GM19372 (cell line): ENCODE results near the gene CACNB3.
"Not testable (repeated sequence)": the region's sequence is repeated elsewhere in the genome, so short reads cannot be mapped to it uniquely, and the experiment has no call there.

ENCODE experiments used
- ATAC-seq: cut with Tn5 transposase; IDR thresholded peaks from one replicate; pipeline ENCODE4 v1.9.1; 2021; ENCODE audit warnings: mild to moderate bottlenecking, low read depth, moderate library complexity; ENCODE audit not compliant: unreplicated experiment

The CACNB3 gene

GRCh38 chr12:48816143-48816854, 2.0 kb upstream of the CACNB3 start:
- ATAC-seq: no peak

GRCh38 chr12:48818831-48819590, 715 bp downstream of the CACNB3 start:
- no peak for ATAC-seq

- no peak for ATAC-seq
Observed at GRCh38 chr12:48819986-48820725, 1.9 kb downstream of the CACNB3 start.

DNA sequence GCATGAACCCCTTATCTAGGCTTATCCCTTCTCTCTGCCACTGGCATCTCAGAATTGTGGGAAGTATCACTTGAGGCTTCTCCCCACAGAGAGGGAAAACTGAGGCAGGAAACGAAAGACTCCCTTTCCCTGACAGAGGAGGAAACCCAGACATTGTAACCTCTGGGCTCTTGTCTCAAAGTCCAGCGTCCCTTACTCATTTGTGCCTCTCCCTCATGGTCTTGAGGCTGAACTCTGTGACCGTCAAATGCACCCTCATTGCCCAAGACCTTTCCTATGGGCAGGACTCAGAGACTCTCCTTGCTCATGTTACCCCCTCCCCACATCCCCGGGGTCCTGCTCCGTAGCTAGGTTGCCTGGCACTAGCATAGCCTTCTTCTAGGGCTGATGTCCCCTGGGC, 3.8 kb downstream of the CACNB3 start:
- ATAC-seq: no peak

DNA sequence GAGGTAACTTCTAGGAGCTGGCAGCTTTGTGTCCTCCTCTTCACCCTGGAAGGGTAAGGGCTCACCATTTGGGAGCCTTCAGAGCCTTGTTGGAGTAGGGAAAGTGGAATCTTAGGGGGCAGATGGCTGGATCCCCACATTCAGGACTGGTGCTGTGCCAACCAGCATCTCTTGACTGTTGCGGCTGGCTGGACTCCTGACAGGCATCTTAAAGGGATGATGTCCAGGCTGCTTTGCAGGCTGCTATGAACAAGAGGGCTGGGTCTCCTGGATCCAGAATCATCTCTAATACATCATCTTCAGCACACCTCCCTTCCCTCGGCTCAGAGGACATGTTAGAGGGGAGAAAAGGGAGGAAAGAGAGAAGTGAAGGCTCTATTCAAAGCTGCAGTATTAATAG, 4.4 kb downstream of the CACNB3 start:
- no peak for ATAC-seq

DNA sequence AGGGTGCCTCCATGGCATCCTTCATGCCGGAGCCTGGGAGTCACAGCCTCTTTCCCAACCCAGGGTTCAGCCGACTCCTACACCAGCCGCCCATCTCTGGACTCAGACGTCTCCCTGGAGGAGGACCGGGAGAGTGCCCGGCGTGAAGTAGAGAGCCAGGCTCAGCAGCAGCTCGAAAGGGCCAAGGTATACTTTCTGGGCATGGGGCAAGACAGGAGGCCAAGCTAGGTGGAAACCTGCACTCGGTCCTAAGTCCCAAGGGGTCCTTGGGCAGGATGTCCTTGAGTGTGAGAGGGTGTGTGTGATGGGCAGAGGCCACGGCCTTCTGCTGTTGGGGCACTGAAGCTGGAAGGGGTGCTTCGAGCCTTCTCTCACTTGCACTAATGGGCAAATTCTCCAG, 5.0 kb downstream of the CACNB3 start:
- ATAC-seq: no peak

GRCh38 chr12:48824112-48824511, 5.8 kb downstream of the CACNB3 start:
- no peak for ATAC-seq

DNA sequence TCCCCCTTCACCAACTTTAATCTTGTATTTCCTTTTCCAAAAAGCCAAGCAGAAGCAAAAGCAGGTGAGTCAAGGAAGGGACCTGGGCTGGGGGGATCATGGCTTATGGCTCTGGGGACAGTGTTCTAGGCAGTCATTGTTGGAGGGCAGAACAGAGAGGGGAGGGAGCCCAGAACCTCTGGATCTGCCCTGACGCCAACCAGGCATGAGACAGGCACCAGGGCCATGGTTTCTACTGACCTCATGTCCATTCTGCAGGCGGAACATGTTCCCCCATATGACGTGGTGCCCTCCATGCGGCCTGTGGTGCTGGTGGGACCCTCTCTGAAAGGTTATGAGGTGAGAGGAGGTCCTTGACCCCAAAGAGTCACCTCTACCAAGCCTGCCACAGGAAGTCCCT, 6.6 kb downstream of the CACNB3 start:
- ATAC-seq: no peak

DNA sequence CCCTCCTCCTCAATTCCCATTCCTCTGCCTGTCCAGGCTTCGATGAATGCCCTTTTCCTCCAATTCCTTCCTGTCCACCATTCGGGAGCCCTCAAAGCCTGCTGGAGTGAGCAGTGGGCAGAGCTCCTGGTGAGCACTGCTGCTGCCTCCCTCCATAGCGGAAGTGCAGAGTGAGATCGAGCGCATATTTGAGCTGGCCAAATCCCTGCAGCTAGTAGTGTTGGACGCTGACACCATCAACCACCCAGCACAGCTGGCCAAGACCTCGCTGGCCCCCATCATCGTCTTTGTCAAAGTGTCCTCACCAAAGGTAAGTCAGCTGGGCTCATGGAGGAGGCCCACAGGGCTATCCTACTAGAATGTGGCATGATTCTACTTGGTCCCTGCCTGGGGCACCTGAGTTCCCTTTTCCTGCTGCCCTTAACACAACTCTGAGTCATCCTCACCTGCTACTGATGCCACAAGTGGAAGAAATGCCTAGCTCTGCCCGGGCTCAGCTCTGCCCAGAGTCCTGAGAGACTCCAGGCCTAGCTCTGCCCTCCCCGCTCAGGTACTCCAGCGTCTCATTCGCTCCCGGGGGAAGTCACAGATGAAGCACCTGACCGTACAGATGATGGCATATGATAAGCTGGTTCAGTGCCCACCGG, 8.0 kb downstream of the CACNB3 start:
- no peak for ATAC-seq

GRCh38 chr12:48827026-48827425, 8.7 kb downstream of the CACNB3 start:
- no peak for ATAC-seq

DNA sequence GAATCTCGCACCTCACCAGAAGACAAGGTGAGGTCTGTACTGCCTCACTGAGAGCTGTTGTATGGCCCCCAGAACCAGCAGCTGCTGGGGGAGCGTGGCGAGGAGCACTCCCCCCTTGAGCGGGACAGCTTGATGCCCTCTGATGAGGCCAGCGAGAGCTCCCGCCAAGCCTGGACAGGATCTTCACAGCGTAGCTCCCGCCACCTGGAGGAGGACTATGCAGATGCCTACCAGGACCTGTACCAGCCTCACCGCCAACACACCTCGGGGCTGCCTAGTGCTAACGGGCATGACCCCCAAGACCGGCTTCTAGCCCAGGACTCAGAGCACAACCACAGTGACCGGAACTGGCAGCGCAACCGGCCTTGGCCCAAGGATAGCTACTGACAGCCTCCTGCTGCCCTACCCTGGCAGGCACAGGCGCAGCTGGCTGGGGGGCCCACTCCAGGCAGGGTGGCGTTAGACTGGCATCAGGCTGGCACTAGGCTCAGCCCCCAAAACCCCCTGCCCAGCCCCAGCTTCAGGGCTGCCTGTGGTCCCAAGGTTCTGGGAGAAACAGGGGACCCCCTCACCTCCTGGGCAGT, 9.3 kb downstream of the CACNB3 start:
- ATAC-seq: no peak

DNA sequence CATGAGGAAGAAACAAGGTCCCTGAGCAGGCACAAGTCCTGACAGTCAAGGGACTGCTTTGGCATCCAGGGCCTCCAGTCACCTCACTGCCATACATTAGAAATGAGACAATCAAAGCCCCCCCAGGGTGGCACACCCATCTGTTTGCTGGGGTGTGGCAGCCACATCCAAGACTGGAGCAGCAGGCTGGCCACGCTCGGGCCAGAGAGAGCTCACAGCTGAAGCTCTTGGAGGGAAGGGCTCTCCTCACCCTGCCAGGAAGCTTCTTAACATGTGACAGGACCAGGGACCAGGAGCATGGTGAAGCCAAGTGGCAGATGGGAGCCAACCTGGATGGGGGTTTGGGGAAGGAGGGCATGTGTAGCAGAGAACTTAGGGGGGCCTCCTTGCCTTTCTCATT, 10.0 kb downstream of the CACNB3 start:
- ATAC-seq: no peak

GRCh38 chr12:48828841-48829575, 10.7 kb downstream of the CACNB3 start:
- ATAC-seq: no peak

DNA sequence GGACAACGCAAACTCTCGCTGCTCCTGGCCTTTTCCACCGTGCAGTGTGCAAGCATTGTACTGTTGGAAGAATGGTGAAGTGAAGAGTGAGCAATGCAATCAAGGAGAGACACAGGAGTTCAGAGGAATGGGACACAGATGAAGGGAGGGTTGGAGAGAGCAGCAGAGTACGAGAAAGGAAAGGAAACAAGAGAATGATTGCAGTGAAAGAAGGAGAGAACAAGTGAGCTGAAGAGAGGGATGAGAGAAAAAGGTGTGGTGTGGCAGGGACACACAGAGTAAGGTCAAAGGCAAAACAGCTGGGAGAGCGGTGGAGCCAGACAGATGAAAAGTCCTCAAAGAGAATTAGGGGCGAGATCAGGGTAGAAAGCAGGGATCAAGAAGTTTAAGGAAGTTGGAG, 13.0 kb downstream of the CACNB3 start:
- ATAC-seq: no peak

- no peak for ATAC-seq
Observed at GRCh38 chr12:48832321-48833060, 14.2 kb downstream of the CACNB3 start.

DNA sequence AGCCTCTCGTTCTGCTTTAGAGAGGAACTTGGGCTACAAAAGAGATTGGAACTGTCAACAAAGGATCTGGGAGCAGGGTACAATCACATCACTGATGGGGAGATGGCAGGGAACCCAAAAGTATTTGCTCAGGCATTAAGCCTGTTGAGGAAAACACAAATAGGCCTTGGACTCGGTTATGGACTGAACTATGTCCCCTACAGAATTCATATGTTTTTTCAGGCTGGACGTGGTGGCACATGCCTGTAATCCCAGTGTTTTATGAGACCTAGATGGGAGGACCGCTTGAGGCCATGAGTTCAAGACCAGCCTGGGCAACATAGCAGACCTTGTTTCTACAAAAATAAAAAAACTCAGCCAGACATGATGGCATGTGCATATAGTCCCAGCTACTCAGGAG, 19.8 kb downstream of the CACNB3 start:
- ATAC-seq: no peak

DNA sequence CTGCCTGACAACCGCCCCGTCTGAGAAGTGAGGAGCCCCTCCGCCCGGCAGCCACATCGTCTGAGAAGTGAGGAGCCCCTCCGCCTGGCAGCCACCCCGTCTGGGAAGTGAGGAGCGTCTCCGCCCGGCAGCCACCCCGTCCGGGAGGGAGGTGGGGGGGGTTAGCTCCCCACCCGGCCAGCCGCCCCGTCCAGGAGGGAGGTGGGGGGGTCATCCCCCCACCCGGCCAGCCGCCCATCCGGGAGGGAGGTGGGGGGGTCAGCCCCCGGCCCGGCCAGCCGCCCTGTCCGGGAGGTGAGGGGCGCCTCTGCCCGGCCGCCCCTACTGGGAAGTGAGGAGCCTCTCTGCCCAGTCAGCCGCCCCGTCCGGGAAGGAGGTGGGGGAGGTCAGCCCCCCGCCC, 23.7 kb downstream of the CACNB3 start:
- ATAC-seq: not testable (repeated sequence)

GRCh38 chr12:48851883-48852733, 33.8 kb downstream of the CACNB3 start, which contains the start of gene DDX23:
Gene DDX23, minus strand, starts transcription at chr12:48852163. Its CDS starts 6,381 bp downstream, at chr12:48845782.
- peak; percentile 90 for ATAC-seq
